GM18861 (cell line): ENCODE measurements around the gene MCUR1.
"Not testable (repeated sequence)": the region's sequence is repeated elsewhere in the genome, so short reads cannot be mapped to it uniquely, and the experiment has no call there.

Source experiments
- ATAC-seq: cut with Tn5 transposase; IDR thresholded peaks from one replicate; pipeline ENCODE4 v1.9.1; 2021; ENCODE audit not compliant: unreplicated experiment

MCUR1 gene

GRCh38 chr6:13829419-13829818 lies 15.1 kb upstream of the MCUR1 start:
- not testable (repeated sequence) for ATAC-seq

GRCh38 chr6:13828656-13829301 lies 14.4 kb upstream of the MCUR1 start:
- not testable (repeated sequence) for ATAC-seq

GRCh38 chr6:13827032-13827431 lies 12.7 kb upstream of the MCUR1 start:
- no peak for ATAC-seq

- ATAC-seq = no peak
Measured at GRCh38 chr6:13825871-13826270, 11.5 kb upstream of the MCUR1 start.

- no peak for ATAC-seq
Measured at GRCh38 chr6:13818341-13818740, 4.0 kb upstream of the MCUR1 start.

- no peak for ATAC-seq
Measured at GRCh38 chr6:13814938-13815575, 700 bp upstream of the MCUR1 start.

GRCh38 chr6:13813621-13814175 lies 659 bp downstream of the MCUR1 start:
- ATAC-seq = peak; percentile 18

GRCh38 chr6:13813026-13813425 lies 1.3 kb downstream of the MCUR1 start:
- no peak for ATAC-seq

GRCh38 chr6:13812359-13812642 lies 2.1 kb downstream of the MCUR1 start:
- no peak for ATAC-seq

GRCh38 chr6:13811627-13812358 lies 2.6 kb downstream of the MCUR1 start:
- ATAC-seq = no peak

- no peak for ATAC-seq
Measured at GRCh38 chr6:13810688-13811446, 3.5 kb downstream of the MCUR1 start.

- no peak for ATAC-seq
Measured at GRCh38 chr6:13808801-13809200, 5.6 kb downstream of the MCUR1 start.

GRCh38 chr6:13807696-13808095 lies 6.7 kb downstream of the MCUR1 start:
- no peak for ATAC-seq

- no peak for ATAC-seq
Measured at GRCh38 chr6:13803581-13803980, 10.8 kb downstream of the MCUR1 start.

GRCh38 chr6:13800615-13801014 lies 13.7 kb downstream of the MCUR1 start:
- ATAC-seq = no peak

- ATAC-seq = no peak
Measured at GRCh38 chr6:13796781-13797180, 17.6 kb downstream of the MCUR1 start.

- ATAC-seq = peak; percentile 73
Measured at GRCh38 chr6:13795041-13795750, 19.2 kb downstream of the MCUR1 start.

GRCh38 chr6:13794184-13794583 lies 20.2 kb downstream of the MCUR1 start:
- ATAC-seq = no peak

- ATAC-seq = no peak
Measured at GRCh38 chr6:13789746-13790145, 24.6 kb downstream of the MCUR1 start.

GRCh38 chr6:13788820-13789219 lies 25.5 kb downstream of the MCUR1 start:
- ATAC-seq = no peak

GRCh38 chr6:13787137-13787536 lies 27.2 kb downstream of the MCUR1 start:
- ATAC-seq = no peak
